GM12878 (cell line): ENCODE data around the gene TMEM239. TPM values are rescaled to one million over a fixed set of nuclear protein-coding genes. Genes with fewer than 3 reads are reported as not detected.

Experiments
- CREM ChIP-seq: IDR thresholded peaks from 2 replicates; pipeline ENCODE4 v1.6.1; 2014; ENCODE audit warnings: antibody characterized with exemption, low read depth
- MYC ChIP-seq: IDR thresholded peaks from 2 replicates; pipeline ENCODE4 v1.6.1; 2011; ENCODE audit warnings: mild to moderate bottlenecking, low read length, moderate library complexity, inconsistent platforms; ENCODE audit not compliant: insufficient read depth, insufficient replicate concordance, insufficient read length, severe bottlenecking
- RCOR1 ChIP-seq: conservative IDR thresholded peaks from 2 replicates; pipeline ENCODE4 v1.6.1; 2012; ENCODE audit warnings: low read depth, low read length, improper control_type of control experiment
- SMAD5 ChIP-seq: IDR thresholded peaks from 2 replicates; pipeline ENCODE4 v1.6.1; 2016; ENCODE audit warnings: antibody characterized with exemption, low read depth
- polyA plus RNA-seq, 11 experiments: library from polyadenylated mRNA; depleted of rRNA in 4 of 11; unstranded in 6 of 11; stranded (reverse) in 5 of 11; fragments of >200 nt; fragmentation: Nextera tagmentation in 4 of 11; fragmentation: Illumina TruSeq in 1 of 11; extraction: Ambion mirVana in 4 of 11; extraction: Trizol in 1 of 11; gene quantifications; 1 replicate in 1 of 11; 2 replicates in 10 of 11; pipeline versions ENCODE4 v1.2.1 to v1.2.3, GENCODE V29; 2011 to 2016; ENCODE audit warnings: inconsistent platforms in 2 of 11, missing spikeins in 2 of 11, low read depth in 1 of 11
- total RNA-seq, 4 experiments: library from RNA; depleted of rRNA in 3 of 4; stranded (reverse); fragments of >200 nt in 3 of 4; fragmentation: Illumina TruSeq in 1 of 4; extraction: Trizol in 1 of 4; gene quantifications; 2 replicates each; pipeline versions ENCODE4 v1.2.1 to v1.2.3, GENCODE V29; 2013 to 2021
- TF ChIP-seq, protein P1 (sequence below): fragments of 450-650 bp; IDR thresholded peaks from 2 replicates; pipeline ENCODE4 v1.6.1; 2018; ENCODE audit warnings: borderline replicate concordance, mild to moderate bottlenecking; ENCODE audit not compliant: partially characterized antibody
- TF ChIP-seq, protein P2 (sequence below): IDR thresholded peaks from 2 replicates; pipeline ENCODE4 v1.6.1; 2012; ENCODE audit warnings: improper control_type of control experiment, low read depth, low read length; ENCODE audit not compliant: insufficient replicate concordance
- TF ChIP-seq, protein P3 (sequence below): fragments of 450-650 bp; IDR thresholded peaks from 2 replicates; pipeline ENCODE4 v1.6.1; 2017; ENCODE audit warnings: mild to moderate bottlenecking, moderate library complexity

The TMEM239 gene
- total and polyA plus RNA-seq, 10 of the 15 experiments (the other 5 are each of a cell fraction or from before 2014, with no cell fraction given), result not detected

DNA sequence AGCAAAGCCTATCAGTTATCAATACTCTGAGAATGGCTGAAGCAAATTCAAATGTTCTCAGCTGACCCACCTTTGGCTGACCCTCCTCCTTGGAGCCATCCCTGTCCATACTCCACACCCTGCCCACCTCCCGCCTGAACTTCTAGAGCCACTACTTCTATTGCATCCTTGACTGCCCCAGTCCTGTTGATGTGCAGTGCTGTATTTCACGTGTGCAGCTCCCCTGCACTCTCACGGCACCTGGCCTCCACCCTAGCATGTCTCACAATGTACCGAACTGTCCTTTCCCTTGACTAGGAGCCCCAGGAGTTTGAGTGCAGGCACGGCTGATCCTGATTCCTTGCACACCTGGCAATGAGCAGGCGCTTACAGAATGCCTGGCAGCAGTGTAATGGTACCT is 22.7 kb upstream of the TMEM239 start (continued):
- no peak for TF ChIP-seq MYC
- TF ChIP-seq, protein P1, sequence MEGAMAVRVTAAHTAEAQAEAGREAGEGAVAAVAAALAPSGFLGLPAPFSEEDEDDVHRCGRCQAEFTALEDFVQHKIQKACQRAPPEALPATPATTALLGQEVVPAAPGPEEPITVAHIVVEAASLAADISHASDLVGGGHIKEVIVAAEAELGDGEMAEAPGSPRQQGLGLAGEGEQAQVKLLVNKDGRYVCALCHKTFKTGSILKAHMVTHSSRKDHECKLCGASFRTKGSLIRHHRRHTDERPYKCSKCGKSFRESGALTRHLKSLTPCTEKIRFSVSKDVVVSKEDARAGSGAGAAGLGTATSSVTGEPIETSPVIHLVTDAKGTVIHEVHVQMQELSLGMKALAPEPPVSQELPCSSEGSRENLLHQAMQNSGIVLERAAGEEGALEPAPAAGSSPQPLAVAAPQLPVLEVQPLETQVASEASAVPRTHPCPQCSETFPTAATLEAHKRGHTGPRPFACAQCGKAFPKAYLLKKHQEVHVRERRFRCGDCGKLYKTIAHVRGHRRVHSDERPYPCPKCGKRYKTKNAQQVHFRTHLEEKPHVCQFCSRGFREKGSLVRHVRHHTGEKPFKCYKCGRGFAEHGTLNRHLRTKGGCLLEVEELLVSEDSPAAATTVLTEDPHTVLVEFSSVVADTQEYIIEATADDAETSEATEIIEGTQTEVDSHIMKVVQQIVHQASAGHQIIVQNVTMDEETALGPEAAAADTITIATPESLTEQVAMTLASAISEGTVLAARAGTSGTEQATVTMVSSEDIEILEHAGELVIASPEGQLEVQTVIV, result no peak
- TF ChIP-seq, protein P2, sequence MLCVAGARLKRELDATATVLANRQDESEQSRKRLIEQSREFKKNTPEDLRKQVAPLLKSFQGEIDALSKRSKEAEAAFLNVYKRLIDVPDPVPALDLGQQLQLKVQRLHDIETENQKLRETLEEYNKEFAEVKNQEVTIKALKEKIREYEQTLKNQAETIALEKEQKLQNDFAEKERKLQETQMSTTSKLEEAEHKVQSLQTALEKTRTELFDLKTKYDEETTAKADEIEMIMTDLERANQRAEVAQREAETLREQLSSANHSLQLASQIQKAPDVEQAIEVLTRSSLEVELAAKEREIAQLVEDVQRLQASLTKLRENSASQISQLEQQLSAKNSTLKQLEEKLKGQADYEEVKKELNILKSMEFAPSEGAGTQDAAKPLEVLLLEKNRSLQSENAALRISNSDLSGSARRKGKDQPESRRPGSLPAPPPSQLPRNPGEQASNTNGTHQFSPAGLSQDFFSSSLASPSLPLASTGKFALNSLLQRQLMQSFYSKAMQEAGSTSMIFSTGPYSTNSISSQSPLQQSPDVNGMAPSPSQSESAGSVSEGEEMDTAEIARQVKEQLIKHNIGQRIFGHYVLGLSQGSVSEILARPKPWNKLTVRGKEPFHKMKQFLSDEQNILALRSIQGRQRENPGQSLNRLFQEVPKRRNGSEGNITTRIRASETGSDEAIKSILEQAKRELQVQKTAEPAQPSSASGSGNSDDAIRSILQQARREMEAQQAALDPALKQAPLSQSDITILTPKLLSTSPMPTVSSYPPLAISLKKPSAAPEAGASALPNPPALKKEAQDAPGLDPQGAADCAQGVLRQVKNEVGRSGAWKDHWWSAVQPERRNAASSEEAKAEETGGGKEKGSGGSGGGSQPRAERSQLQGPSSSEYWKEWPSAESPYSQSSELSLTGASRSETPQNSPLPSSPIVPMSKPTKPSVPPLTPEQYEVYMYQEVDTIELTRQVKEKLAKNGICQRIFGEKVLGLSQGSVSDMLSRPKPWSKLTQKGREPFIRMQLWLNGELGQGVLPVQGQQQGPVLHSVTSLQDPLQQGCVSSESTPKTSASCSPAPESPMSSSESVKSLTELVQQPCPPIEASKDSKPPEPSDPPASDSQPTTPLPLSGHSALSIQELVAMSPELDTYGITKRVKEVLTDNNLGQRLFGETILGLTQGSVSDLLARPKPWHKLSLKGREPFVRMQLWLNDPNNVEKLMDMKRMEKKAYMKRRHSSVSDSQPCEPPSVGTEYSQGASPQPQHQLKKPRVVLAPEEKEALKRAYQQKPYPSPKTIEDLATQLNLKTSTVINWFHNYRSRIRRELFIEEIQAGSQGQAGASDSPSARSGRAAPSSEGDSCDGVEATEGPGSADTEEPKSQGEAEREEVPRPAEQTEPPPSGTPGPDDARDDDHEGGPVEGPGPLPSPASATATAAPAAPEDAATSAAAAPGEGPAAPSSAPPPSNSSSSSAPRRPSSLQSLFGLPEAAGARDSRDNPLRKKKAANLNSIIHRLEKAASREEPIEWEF, result no peak
- no peak for TF ChIP-seq SMAD5
- no peak for TF ChIP-seq RCOR1
- TF ChIP-seq CREM, result no peak
- TF ChIP-seq, protein P3, sequence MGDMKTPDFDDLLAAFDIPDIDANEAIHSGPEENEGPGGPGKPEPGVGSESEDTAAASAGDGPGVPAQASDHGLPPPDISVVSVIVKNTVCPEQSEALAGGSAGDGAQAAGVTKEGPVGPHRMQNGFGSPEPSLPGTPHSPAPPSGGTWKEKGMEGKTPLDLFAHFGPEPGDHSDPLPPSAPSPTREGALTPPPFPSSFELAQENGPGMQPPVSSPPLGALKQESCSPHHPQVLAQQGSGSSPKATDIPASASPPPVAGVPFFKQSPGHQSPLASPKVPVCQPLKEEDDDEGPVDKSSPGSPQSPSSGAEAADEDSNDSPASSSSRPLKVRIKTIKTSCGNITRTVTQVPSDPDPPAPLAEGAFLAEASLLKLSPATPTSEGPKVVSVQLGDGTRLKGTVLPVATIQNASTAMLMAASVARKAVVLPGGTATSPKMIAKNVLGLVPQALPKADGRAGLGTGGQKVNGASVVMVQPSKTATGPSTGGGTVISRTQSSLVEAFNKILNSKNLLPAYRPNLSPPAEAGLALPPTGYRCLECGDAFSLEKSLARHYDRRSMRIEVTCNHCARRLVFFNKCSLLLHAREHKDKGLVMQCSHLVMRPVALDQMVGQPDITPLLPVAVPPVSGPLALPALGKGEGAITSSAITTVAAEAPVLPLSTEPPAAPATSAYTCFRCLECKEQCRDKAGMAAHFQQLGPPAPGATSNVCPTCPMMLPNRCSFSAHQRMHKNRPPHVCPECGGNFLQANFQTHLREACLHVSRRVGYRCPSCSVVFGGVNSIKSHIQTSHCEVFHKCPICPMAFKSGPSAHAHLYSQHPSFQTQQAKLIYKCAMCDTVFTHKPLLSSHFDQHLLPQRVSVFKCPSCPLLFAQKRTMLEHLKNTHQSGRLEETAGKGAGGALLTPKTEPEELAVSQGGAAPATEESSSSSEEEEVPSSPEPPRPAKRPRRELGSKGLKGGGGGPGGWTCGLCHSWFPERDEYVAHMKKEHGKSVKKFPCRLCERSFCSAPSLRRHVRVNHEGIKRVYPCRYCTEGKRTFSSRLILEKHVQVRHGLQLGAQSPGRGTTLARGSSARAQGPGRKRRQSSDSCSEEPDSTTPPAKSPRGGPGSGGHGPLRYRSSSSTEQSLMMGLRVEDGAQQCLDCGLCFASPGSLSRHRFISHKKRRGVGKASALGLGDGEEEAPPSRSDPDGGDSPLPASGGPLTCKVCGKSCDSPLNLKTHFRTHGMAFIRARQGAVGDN, result no peak
- TF ChIP-seq, all 136 proteins: peak for 0
